DOHH2 (cell line): ENCODE results near the gene CSPG5.

Experiments used
- H3F3A ChIP-seq: fragments of 200-600 bp; sonication (generic), shearing (Covaris generic); 2 replicates; pipeline ENCODE4 v1.6.0; 2016; ENCODE audit warnings: antibody characterized with exemption, mild to moderate bottlenecking; ENCODE audit not compliant: control insufficient read depth, insufficient read depth
- H3K27ac ChIP-seq: fragments of 200-600 bp; sonication (generic); 2 replicates; pipeline ENCODE4 v1.5.1; 2014; ENCODE audit warnings: low read depth, mild to moderate bottlenecking, low read length, moderate library complexity
- H3K27me3 ChIP-seq: fragments of 200-600 bp; sonication (generic); 2 replicates; pipeline ENCODE4 v1.6.1; 2014; ENCODE audit warnings: mild to moderate bottlenecking, low read length, mixed read lengths; ENCODE audit not compliant: control insufficient read depth
- H3K36me3 ChIP-seq: fragments of 200-600 bp; sonication (generic); 2 replicates; pipeline ENCODE4 v1.6.1; 2014; ENCODE audit warnings: mild to moderate bottlenecking, low read length, moderate library complexity, mixed read lengths; ENCODE audit not compliant: control insufficient read depth
- H3K4me1 ChIP-seq: fragments of 200-600 bp; sonication (generic); 2 replicates; pipeline ENCODE4 v1.6.1; 2014; ENCODE audit warnings: mild to moderate bottlenecking, low read length, mixed read lengths; ENCODE audit not compliant: control insufficient read depth
- H3K4me2 ChIP-seq: fragments of 200-600 bp; sonication (generic); 2 replicates; pipeline ENCODE4 v1.6.0; 2014; ENCODE audit warnings: mild to moderate bottlenecking, low read length, moderate library complexity
- H3K4me3 ChIP-seq: fragments of 200-600 bp; sonication (generic); 2 replicates; pipeline ENCODE4 v1.5.1; 2014; ENCODE audit warnings: mild to moderate bottlenecking, low read length, mixed read lengths
- H3K79me2 ChIP-seq: fragments of 200-600 bp; sonication (generic); 2 replicates; pipeline ENCODE4 v1.6.1; 2014; ENCODE audit warnings: mild to moderate bottlenecking, low read length, mixed read lengths; ENCODE audit not compliant: control insufficient read depth
- H3K9me2 ChIP-seq: fragments of 200-600 bp; sonication (generic); replicated peaks from 2 replicates; pipeline ENCODE4 v1.6.1; 2014; ENCODE audit warnings: mild to moderate bottlenecking, low read length, mixed read lengths; ENCODE audit not compliant: control insufficient read depth
- H3K9me3 ChIP-seq: fragments of 200-600 bp; sonication (generic); 2 replicates; pipeline ENCODE4 v1.6.1; 2014; ENCODE audit warnings: antibody characterized with exemption, low read length, mixed read lengths; ENCODE audit not compliant: control insufficient read depth, insufficient read depth
- H4K20me1 ChIP-seq: fragments of 200-600 bp; sonication (generic); 2 replicates; pipeline ENCODE4 v1.6.0; 2014; ENCODE audit warnings: low read depth, mild to moderate bottlenecking, antibody characterized with exemption, low read length, moderate library complexity; ENCODE audit not compliant: control insufficient read depth, insufficient read depth
- EZH2phosphoT487 ChIP-seq: fragments of 200-600 bp; sonication (generic); IDR thresholded peaks from 2 replicates; pipeline ENCODE4 v1.6.1; 2017; ENCODE audit warnings: borderline replicate concordance, mild to moderate bottlenecking, antibody characterized with exemption, low read length, moderate library complexity, mixed read lengths
- TF ChIP-seq, protein P1 (sequence below): fragments of 200-600 bp; sonication (generic); IDR thresholded peaks from one replicate; pipeline ENCODE4 v1.5.1; 2014; ENCODE audit warnings: antibody characterized with exemption, mild to moderate bottlenecking, low read depth, low read length; ENCODE audit not compliant: poor library complexity, severe bottlenecking

CSPG5 gene

GRCh38 chr3:47573190-47574172 lies 5.2 kb downstream of the CSPG5 start:
- no peaks in the 10 kb centered on the region for H3F3A ChIP-seq
- no peak for TF ChIP-seq EZH2phosphoT487
- TF ChIP-seq, protein P1, sequence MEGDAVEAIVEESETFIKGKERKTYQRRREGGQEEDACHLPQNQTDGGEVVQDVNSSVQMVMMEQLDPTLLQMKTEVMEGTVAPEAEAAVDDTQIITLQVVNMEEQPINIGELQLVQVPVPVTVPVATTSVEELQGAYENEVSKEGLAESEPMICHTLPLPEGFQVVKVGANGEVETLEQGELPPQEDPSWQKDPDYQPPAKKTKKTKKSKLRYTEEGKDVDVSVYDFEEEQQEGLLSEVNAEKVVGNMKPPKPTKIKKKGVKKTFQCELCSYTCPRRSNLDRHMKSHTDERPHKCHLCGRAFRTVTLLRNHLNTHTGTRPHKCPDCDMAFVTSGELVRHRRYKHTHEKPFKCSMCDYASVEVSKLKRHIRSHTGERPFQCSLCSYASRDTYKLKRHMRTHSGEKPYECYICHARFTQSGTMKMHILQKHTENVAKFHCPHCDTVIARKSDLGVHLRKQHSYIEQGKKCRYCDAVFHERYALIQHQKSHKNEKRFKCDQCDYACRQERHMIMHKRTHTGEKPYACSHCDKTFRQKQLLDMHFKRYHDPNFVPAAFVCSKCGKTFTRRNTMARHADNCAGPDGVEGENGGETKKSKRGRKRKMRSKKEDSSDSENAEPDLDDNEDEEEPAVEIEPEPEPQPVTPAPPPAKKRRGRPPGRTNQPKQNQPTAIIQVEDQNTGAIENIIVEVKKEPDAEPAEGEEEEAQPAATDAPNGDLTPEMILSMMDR = no peak
- H3K27me3 ChIP-seq = peaks cover 30% of the 10 kb centered on the region

GRCh38 chr3:47571391-47572175 lies 7.1 kb downstream of the CSPG5 start:
- Histone ChIP-seq H3K27me3 (peaks cover 28% of the 10 kb centered on the region), H3K9me2 (no peaks in the 10 kb centered on the region), H3K27ac (no peak overlapping the region), H3K36me3 (no peaks in the 10 kb centered on the region), H3K9me3 (no peaks in the 10 kb centered on the region), H3K4me3 (no peak overlapping the region), H4K20me1 (no peaks in the 10 kb centered on the region), H3K79me2 (no peaks in the 10 kb centered on the region), H3K4me2 (no peak overlapping the region), H3K4me1 (no peaks in the 10 kb centered on the region), H3F3A (no peaks in the 10 kb centered on the region)
- TF ChIP-seq, protein P1 = no peak
- TF ChIP-seq EZH2phosphoT487 = no peak

More at GRCh38 chr3:47573190-47574172, 5.2 kb downstream of the CSPG5 start:
- Histone ChIP-seq H3K4me3 (no peak overlapping the region), H3K9me2 (no peaks in the 10 kb centered on the region), H3K9me3 (no peaks in the 10 kb centered on the region), H3K4me2 (no peak overlapping the region), H3K36me3 (no peaks in the 10 kb centered on the region), H3K4me1 (peaks cover 3% of the 10 kb centered on the region; the same call in 1 of the 2 replicates), H4K20me1 (no peaks in the 10 kb centered on the region), H3K27ac (no peak overlapping the region), H3K79me2 (no peaks in the 10 kb centered on the region)

GRCh38 chr3:47568901-47569300 lies 9.8 kb downstream of the CSPG5 start:
- Histone ChIP-seq H4K20me1 (no peaks in the 10 kb centered on the region), H3K9me2 (no peaks in the 10 kb centered on the region), H3K9me3 (no peaks in the 10 kb centered on the region), H3K27ac (no peak overlapping the region), H3K4me3 (no peak overlapping the region), H3K4me2 (no peak overlapping the region), H3K36me3 (no peaks in the 10 kb centered on the region), H3K27me3 (peaks cover 33% of the 10 kb centered on the region), H3K4me1 (no peaks in the 10 kb centered on the region), H3K79me2 (no peaks in the 10 kb centered on the region), H3F3A (no peaks in the 10 kb centered on the region)
- TF ChIP-seq EZH2phosphoT487 = no peak
- TF ChIP-seq, protein P1 = no peak
